ENCODE measurements around the gene ANTXR1.
"Not testable (repeated sequence)": the region's sequence is repeated elsewhere in the genome, so short reads cannot be mapped to it uniquely, and the experiment has no call there.

ANTXR1 gene

GRCh38 chr2:69168144-69168813 is 155.3 kb downstream of the ANTXR1 start:
- no peak for DNase-seq

GRCh38 chr2:69168950-69169654 is 156.1 kb downstream of the ANTXR1 start:
- no peak for DNase-seq

- DNase-seq, result no peak
These were observed 156.8 kb downstream of the ANTXR1 start for GRCh38 chr2:69169655-69170389.

- DNase-seq, result no peak
These were observed 157.7 kb downstream of the ANTXR1 start for GRCh38 chr2:69170661-69171060.

- no peak for DNase-seq
These were observed 158.3 kb downstream of the ANTXR1 start for GRCh38 chr2:69171116-69171896.

- DNase-seq, result no peak
These were observed 159.0 kb downstream of the ANTXR1 start for GRCh38 chr2:69171897-69172525.

GRCh38 chr2:69173706-69174105 is 160.7 kb downstream of the ANTXR1 start:
- DNase-seq, result no peak

GRCh38 chr2:69174211-69174610 is 161.2 kb downstream of the ANTXR1 start:
- not testable (repeated sequence) for DNase-seq

- DNase-seq, result no peak
These were observed 163.1 kb downstream of the ANTXR1 start for GRCh38 chr2:69175790-69176715.

GRCh38 chr2:69177063-69177771 is 164.2 kb downstream of the ANTXR1 start:
- DNase-seq, result no peak

- DNase-seq, result no peak
These were observed 165.0 kb downstream of the ANTXR1 start for GRCh38 chr2:69177785-69178636.

GRCh38 chr2:69178756-69179155 is 165.8 kb downstream of the ANTXR1 start:
- no peak for DNase-seq

- no peak for DNase-seq
These were observed 167.2 kb downstream of the ANTXR1 start for GRCh38 chr2:69180227-69180626.

- no peak for DNase-seq
These were observed 168.0 kb downstream of the ANTXR1 start for GRCh38 chr2:69180974-69181373.

- no peak for DNase-seq
These were observed 168.9 kb downstream of the ANTXR1 start for GRCh38 chr2:69181806-69182427.

GRCh38 chr2:69183659-69184058 is 170.7 kb downstream of the ANTXR1 start:
- DNase-seq, result no peak

GRCh38 chr2:69184224-69184623 is 171.2 kb downstream of the ANTXR1 start:
- no peak for DNase-seq

- no peak for DNase-seq
These were observed 172.8 kb downstream of the ANTXR1 start for GRCh38 chr2:69185807-69186206.

- no peak for DNase-seq
These were observed 173.6 kb downstream of the ANTXR1 start for GRCh38 chr2:69186614-69187013.

All from activated CD4-positive, CD25-positive, alpha-beta regulatory T cell treated with anti-CD3 and anti-CD28 coated beads, Interleukin-2, amount 50 U/mL, for 72 hours (primary cell).